Mammary epithelial cell (primary cell): ENCODE results near the gene C3orf20.

Experiments used
- CTCF ChIP-seq, 2 donors: IDR thresholded peaks in 1 of 2; conservative IDR thresholded peaks in 1 of 2; 2 replicates each; pipeline ENCODE4 v1.5.1; 2011 to 2012; ENCODE audit warnings: inconsistent platforms in 2 of 2, low read length in 2 of 2, mild to moderate bottlenecking in 2 of 2, control low read depth in 1 of 2, low read depth in 1 of 2; ENCODE audit not compliant: insufficient read depth in 1 of 2; ENCODE audit errors: extremely low read depth in 1 of 2
- EZH2 ChIP-seq: IDR thresholded peaks from 2 replicates; pipeline ENCODE4 v1.6.1; 2012; ENCODE audit warnings: low read length, inconsistent platforms, borderline replicate concordance

- TF ChIP-seq CTCF (conservative IDR thresholded peaks at IDR 0.05 in 1 of 2, IDR thresholded peaks at IDR 0.05 in 1 of 2; ENCODE audit: extremely low read depth in 1 of 2, insufficient read depth in 1 of 2, low read depth in 1 of 2, low read length in 2 of 2) (no peak), EZH2 (no peak)
These were observed 14.0 kb upstream of the C3orf20 start for GRCh38 chr3:14660942-14661341.
